ENCODE results near the gene PRSS33.

The PRSS33 gene

DNA sequence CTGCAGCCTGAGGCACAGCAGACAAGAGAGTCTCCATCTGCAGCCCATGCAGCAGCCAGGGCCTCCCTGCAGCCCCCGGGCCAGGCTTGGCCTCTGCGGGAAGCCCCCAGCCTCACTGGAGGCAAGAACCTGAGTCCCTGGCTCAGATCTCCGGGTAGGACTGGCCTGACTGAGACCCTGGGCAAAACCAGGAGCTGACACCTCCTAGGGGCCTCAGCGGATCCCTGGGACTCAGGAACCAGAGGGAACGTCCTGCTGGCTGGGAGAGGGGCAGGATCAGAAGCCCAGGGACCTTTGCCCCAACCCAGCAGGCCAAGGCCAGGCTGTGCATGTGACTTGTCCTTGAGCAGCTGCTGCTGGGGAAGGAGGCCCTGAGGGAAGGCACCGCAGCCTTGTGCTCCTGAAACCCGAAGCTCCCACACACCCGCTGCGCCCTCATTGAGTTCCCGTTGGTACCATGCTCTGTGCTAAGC is 28.0 kb upstream of the PRSS33 start:
- H3K27me3 Mint-ChIP-seq: peaks cover 12% of the 10 kb centered on the region
- no peak overlapping the region for H3K4me3 Mint-ChIP-seq
- no peak for DNase-seq
- H3K36me3 Mint-ChIP-seq (ENCODE audit: low read depth): no peaks in the 10 kb centered on the region
- H3K27ac Mint-ChIP-seq: no peak overlapping the region
- H3K4me1 Mint-ChIP-seq (ENCODE audit: low read depth): peaks cover 2% of the 10 kb centered on the region
- no peaks in the 10 kb centered on the region for H3K9me3 Mint-ChIP-seq

- DNase-seq: no peak
- H3K9me3 Mint-ChIP-seq: no peaks in the 10 kb centered on the region
- no peak overlapping the region for H3K27ac Mint-ChIP-seq
- H3K27me3 Mint-ChIP-seq: peaks cover 16% of the 10 kb centered on the region
- peaks cover 2% of the 10 kb centered on the region for H3K4me1 Mint-ChIP-seq (ENCODE audit: low read depth)
- H3K36me3 Mint-ChIP-seq (ENCODE audit: low read depth): no peaks in the 10 kb centered on the region
- no peak overlapping the region for H3K4me3 Mint-ChIP-seq
Measured at GRCh38 chr16:2814551-2815298, 27.4 kb upstream of the PRSS33 start.

DNA sequence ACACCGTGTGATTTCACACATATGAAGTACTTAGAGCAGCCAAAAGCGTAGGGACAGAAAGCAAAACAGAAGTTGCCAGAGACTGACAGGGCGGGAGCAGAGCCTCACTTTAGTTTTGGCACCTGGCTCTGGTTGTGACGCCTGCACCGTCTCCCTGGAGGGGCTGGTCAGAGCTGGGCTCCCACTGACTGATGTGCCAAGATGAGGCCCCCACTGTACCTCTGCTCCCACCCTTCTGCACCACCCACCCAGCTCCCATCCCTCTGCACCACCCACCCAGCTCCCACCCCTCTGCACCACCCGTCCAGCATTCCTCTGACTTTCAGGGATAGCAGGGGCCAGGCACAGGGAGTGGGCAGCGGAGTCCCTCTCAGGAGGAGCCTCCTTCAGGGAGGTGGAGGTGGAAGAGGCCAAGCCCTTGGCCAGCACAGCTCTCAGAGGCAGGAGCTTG is 26.4 kb upstream of the PRSS33 start:
- no peaks in the 10 kb centered on the region for H3K36me3 Mint-ChIP-seq (ENCODE audit: low read depth)
- H3K9me3 Mint-ChIP-seq: no peaks in the 10 kb centered on the region
- peaks cover 16% of the 10 kb centered on the region for H3K27me3 Mint-ChIP-seq
- no peak for DNase-seq
- H3K27ac Mint-ChIP-seq: no peak overlapping the region
- H3K4me3 Mint-ChIP-seq: no peak overlapping the region
- peaks cover 2% of the 10 kb centered on the region for H3K4me1 Mint-ChIP-seq (ENCODE audit: low read depth)

- H3K36me3 Mint-ChIP-seq (ENCODE audit: low read depth): no peaks in the 10 kb centered on the region
- no peak overlapping the region for H3K4me3 Mint-ChIP-seq
- no peaks in the 10 kb centered on the region for H3K9me3 Mint-ChIP-seq
- H3K27ac Mint-ChIP-seq: no peak overlapping the region
- H3K4me1 Mint-ChIP-seq (ENCODE audit: low read depth): no peaks in the 10 kb centered on the region
- DNase-seq: no peak
- peaks cover 25% of the 10 kb centered on the region for H3K27me3 Mint-ChIP-seq
Measured at GRCh38 chr16:2811703-2812471, 24.5 kb upstream of the PRSS33 start.

DNA sequence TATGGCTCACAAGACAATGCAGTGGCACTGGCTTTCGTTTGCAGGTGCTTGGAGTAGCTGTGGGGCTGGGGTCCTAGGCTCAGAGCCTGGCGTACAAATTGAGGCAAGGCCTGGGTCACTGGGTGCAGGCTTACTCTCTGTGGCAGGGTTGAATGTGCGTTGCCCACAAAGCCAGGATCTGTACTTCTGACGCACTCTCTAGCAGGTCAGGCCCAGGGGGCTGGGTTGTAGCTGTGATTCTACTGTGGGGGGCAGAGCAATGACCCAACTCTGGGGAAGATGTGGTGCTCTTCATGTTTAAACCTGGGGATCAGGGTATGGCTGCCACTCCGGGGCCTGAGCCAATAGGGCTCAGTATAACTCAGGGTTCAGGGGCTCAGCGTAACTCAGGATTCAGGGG is 23.3 kb upstream of the PRSS33 start:
- DNase-seq: no peak
- H3K27ac Mint-ChIP-seq: no peak overlapping the region
- H3K4me1 Mint-ChIP-seq (ENCODE audit: low read depth): no peaks in the 10 kb centered on the region
- no peaks in the 10 kb centered on the region for H3K9me3 Mint-ChIP-seq
- H3K4me3 Mint-ChIP-seq: no peak overlapping the region
- peaks cover 30% of the 10 kb centered on the region for H3K27me3 Mint-ChIP-seq
- H3K36me3 Mint-ChIP-seq (ENCODE audit: low read depth): no peaks in the 10 kb centered on the region

- no peaks in the 10 kb centered on the region for H3K36me3 Mint-ChIP-seq (ENCODE audit: low read depth)
Measured at GRCh38 chr16:2809149-2809760, 21.9 kb upstream of the PRSS33 start.

DNA sequence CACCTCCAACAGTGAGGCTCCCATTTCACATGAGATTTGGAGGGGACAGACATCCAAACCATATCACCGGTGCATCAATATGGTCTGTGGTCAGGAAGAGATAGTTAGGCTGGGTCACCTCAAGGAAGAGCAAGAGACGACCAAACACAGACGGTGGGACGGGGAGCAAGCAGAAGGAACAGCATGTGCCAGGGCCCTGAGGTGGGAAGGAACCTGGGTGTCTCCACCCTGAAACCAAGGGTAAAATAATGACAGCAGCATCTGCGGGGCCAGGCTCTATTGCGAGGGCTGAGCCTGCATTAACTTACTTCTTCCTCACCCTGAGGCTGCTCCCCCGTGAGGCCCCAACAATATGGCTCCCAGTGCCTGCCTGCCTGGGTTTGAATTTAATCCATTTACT is 20.8 kb upstream of the PRSS33 start:
- no peak for DNase-seq
- H3K4me1 Mint-ChIP-seq (ENCODE audit: low read depth): no peaks in the 10 kb centered on the region
- no peaks in the 10 kb centered on the region for H3K36me3 Mint-ChIP-seq (ENCODE audit: low read depth)
- peaks cover 30% of the 10 kb centered on the region for H3K27me3 Mint-ChIP-seq
- H3K4me3 Mint-ChIP-seq: no peak overlapping the region
- H3K27ac Mint-ChIP-seq: no peak overlapping the region
- peaks cover 11% of the 10 kb centered on the region for H3K9me3 Mint-ChIP-seq

More at GRCh38 chr16:2809149-2809760, 21.9 kb upstream of the PRSS33 start:
- no peak for DNase-seq
- Mint-ChIP-seq H3K27me3 (peaks cover 30% of the 10 kb centered on the region), H3K4me3 (no peak overlapping the region), H3K27ac (no peak overlapping the region), H3K4me1 (ENCODE audit: low read depth) (no peaks in the 10 kb centered on the region), H3K9me3 (peaks cover 3% of the 10 kb centered on the region)

GRCh38 chr16:2806286-2806685 is 18.9 kb upstream of the PRSS33 start:
- H3K36me3 Mint-ChIP-seq (ENCODE audit: low read depth): no peaks in the 10 kb centered on the region
- no peak overlapping the region for H3K4me3 Mint-ChIP-seq
- peaks cover 11% of the 10 kb centered on the region for H3K9me3 Mint-ChIP-seq
- no peak overlapping the region for H3K27ac Mint-ChIP-seq
- DNase-seq: no peak
- peaks cover 22% of the 10 kb centered on the region for H3K27me3 Mint-ChIP-seq
- H3K4me1 Mint-ChIP-seq (ENCODE audit: low read depth): no peaks in the 10 kb centered on the region

GRCh38 chr16:2804728-2805127 is 17.4 kb upstream of the PRSS33 start:
- Mint-ChIP-seq H3K4me3 (no peak overlapping the region), H3K36me3 (ENCODE audit: low read depth) (no peaks in the 10 kb centered on the region), H3K4me1 (ENCODE audit: low read depth) (no peaks in the 10 kb centered on the region), H3K27me3 (peaks cover 14% of the 10 kb centered on the region), H3K9me3 (peaks cover 11% of the 10 kb centered on the region), H3K27ac (no peak overlapping the region)
- DNase-seq: no peak

DNA sequence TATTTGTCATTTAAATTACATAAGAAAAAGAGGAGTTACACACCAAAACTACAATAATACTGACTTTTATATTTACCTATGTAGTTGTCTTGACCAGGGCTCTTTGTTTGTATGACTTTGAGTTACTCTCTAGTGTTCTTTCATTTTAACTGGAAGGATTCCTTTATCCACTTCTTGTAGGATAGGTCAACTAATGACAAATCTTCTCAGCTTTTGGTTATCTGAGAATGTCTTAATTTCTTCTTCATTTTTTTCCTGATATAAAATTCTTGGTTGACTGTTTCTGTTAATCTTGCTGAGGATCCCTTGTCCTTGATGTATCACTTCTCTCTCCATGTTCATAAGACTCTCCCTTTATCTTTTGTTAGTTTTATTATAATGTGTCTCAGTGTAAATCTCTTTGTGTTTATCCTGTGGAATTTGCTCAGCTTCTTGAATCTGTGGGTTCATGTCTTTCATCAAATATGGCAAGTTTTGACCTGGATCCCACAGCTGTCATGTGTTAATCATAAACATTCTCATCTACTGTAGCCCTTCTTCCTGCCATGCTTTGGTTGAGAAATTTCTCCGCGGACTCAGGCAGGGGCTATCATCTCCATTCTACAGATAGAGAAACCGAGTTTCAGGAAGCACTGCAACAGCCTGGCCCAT is 16.3 kb upstream of the PRSS33 start:
- DNase-seq: no peak
- no peaks in the 10 kb centered on the region for H3K36me3 Mint-ChIP-seq (ENCODE audit: low read depth)
- no peak overlapping the region for H3K27ac Mint-ChIP-seq
- H3K4me3 Mint-ChIP-seq: no peak overlapping the region
- H3K27me3 Mint-ChIP-seq: peaks cover 14% of the 10 kb centered on the region
- no peaks in the 10 kb centered on the region for H3K4me1 Mint-ChIP-seq (ENCODE audit: low read depth)
- peaks cover 11% of the 10 kb centered on the region for H3K9me3 Mint-ChIP-seq

- H3K36me3 Mint-ChIP-seq (ENCODE audit: low read depth): no peaks in the 10 kb centered on the region
- peaks cover 11% of the 10 kb centered on the region for H3K9me3 Mint-ChIP-seq
- H3K27ac Mint-ChIP-seq: no peak overlapping the region
- no peaks in the 10 kb centered on the region for H3K4me1 Mint-ChIP-seq (ENCODE audit: low read depth)
- DNase-seq: no peak
- H3K4me3 Mint-ChIP-seq: no peak overlapping the region
- no peaks in the 10 kb centered on the region for H3K27me3 Mint-ChIP-seq
Measured at GRCh38 chr16:2799859-2800226, 12.5 kb upstream of the PRSS33 start.

- DNase-seq: no peak
- Mint-ChIP-seq H3K4me3 (no peak overlapping the region), H3K27ac (no peak overlapping the region), H3K4me1 (ENCODE audit: low read depth) (no peaks in the 10 kb centered on the region), H3K9me3 (peaks cover 9% of the 10 kb centered on the region), H3K27me3 (peaks cover 5% of the 10 kb centered on the region), H3K36me3 (ENCODE audit: low read depth) (no peaks in the 10 kb centered on the region)
Measured at GRCh38 chr16:2799205-2799858, 12.0 kb upstream of the PRSS33 start.

- no peak for DNase-seq
- H3K4me1 Mint-ChIP-seq (ENCODE audit: low read depth): no peaks in the 10 kb centered on the region
- H3K9me3 Mint-ChIP-seq: peaks cover 3% of the 10 kb centered on the region
- H3K4me3 Mint-ChIP-seq: no peak overlapping the region
- peaks cover 5% of the 10 kb centered on the region for H3K27me3 Mint-ChIP-seq
- no peaks in the 10 kb centered on the region for H3K36me3 Mint-ChIP-seq (ENCODE audit: low read depth)
- no peak overlapping the region for H3K27ac Mint-ChIP-seq
Measured at GRCh38 chr16:2798723-2799204, 11.4 kb upstream of the PRSS33 start.
